A549 (cell line): Measurements from ENCODE around the gene FNIP1. TPM values are rescaled to one million over a fixed set of nuclear protein-coding genes. Genes with fewer than 3 reads are reported as not detected.
"Not testable (repeated sequence)": the region's sequence is repeated elsewhere in the genome, so short reads cannot be mapped to it uniquely, and the experiment has no call there.

Experiments used
- ATAC-seq, 2 experiments: fragments of 200-7000 bp in 1 of 2; fragments of >200 bp in 1 of 2; cut with Nextera tagmentation in 1 of 2; cut with Tn5 transposase in 1 of 2; 3 replicates each; pipeline versions ENCODE4 v1.8.0 to v1.9.1; 2018 to 2020; ENCODE audit warnings: mild to moderate bottlenecking in 1 of 2, moderate library complexity in 1 of 2
- CTCF ChIA-PET: fragments of 300-600 bp; sonication (Branson Sonifier 250); formaldehyde crosslinking; extraction: SDS; loops from one replicate; lab custom pipeline; 2021; ENCODE audit warnings: antibody characterized with exemption, inconsistent platforms; lab: Yijun Ruan, JAX
- POLR2A ChIA-PET: fragments of 350-600 bp; formaldehyde crosslinking; extraction: SDS; loops from one replicate; lab custom pipeline; 2021; ENCODE audit warnings: antibody characterized with exemption, inconsistent platforms; lab: Yijun Ruan, JAX
- DNase-seq, 2 experiments: peaks; one replicate each; pipeline versions ENCODE4 v3.0.0 to v3.0.0-alpha.2; 2011 to 2016; ENCODE audit warnings: low read depth in 1 of 2, low spot score in 1 of 2
- FAIRE-seq: peaks from 2 replicates; lab custom pipeline; 2011; peaks lifted over from hg19 to GRCh38; lab: Jason Lieb, UNC
- H3K27ac ChIP-seq, 2 experiments: fragments of >200 bp; sonication (Bioruptor Twin); formaldehyde crosslinking; 3 replicates each; pipeline ENCODE4 v1.5.1; 2016 to 2017
- H3K4me1 ChIP-seq: fragments of >200 bp; sonication (Bioruptor Twin); formaldehyde crosslinking; 3 replicates; pipeline ENCODE4 v1.6.1; 2016
- H3K4me2 ChIP-seq: fragments of >200 bp; sonication (Bioruptor Twin); formaldehyde crosslinking; 3 replicates; pipeline ENCODE4 v1.6.1; 2016
- H3K4me3 ChIP-seq: fragments of >200 bp; sonication (Bioruptor Twin); formaldehyde crosslinking; 3 replicates; pipeline ENCODE4 v1.5.1; 2016
- H3K9me3 ChIP-seq: fragments of >200 bp; sonication (Bioruptor Twin); formaldehyde crosslinking; 3 replicates; pipeline ENCODE4 v1.6.1; 2016
- BCL3 ChIP-seq: fragments of >200 bp; sonication (Bioruptor Twin); formaldehyde crosslinking; IDR thresholded peaks from 3 replicates; pipeline ENCODE4 v1.6.1; 2016
- CBX8 ChIP-seq: fragments of 200-600 bp; sonication (generic); IDR thresholded peaks from 2 replicates; pipeline ENCODE4 v1.6.1; 2016
- CTCF ChIP-seq: fragments of >200 bp; sonication (Bioruptor Twin); formaldehyde crosslinking; IDR thresholded peaks from 3 replicates; pipeline ENCODE4 v1.5.1; 2016
- ESRRA ChIP-seq: fragments of 150-350 bp; IDR thresholded peaks from 2 replicates; pipeline ENCODE4 v1.6.1; 2014; ENCODE audit warnings: mild to moderate bottlenecking, low read length, borderline replicate concordance
- FOSB ChIP-seq: fragments of 250-450 bp; sonication (Bioruptor Pico); IDR thresholded peaks from 2 replicates; pipeline ENCODE4 v1.5.0; 2020; ENCODE audit warnings: mild to moderate bottlenecking, moderate library complexity
- FOXS1 ChIP-seq: fragments of 250-450 bp; sonication (Bioruptor Pico); IDR thresholded peaks from 2 replicates; pipeline ENCODE4 v1.5.0; 2020; ENCODE audit warnings: mild to moderate bottlenecking, moderate library complexity
- HEYL ChIP-seq: fragments of 250-450 bp; sonication (Bioruptor Pico); IDR thresholded peaks from 2 replicates; pipeline ENCODE4 v1.8.0; 2021; ENCODE audit warnings: mild to moderate bottlenecking, moderate library complexity
- HOXA7 ChIP-seq: fragments of 250-450 bp; sonication (Bioruptor Pico); IDR thresholded peaks from 2 replicates; pipeline ENCODE4 v1.5.0; 2020; ENCODE audit warnings: mild to moderate bottlenecking, moderate library complexity
- HOXB13 ChIP-seq: fragments of 250-450 bp; sonication (Bioruptor Pico); IDR thresholded peaks from 2 replicates; pipeline ENCODE4 v1.5.0; 2020; ENCODE audit warnings: low read depth, mild to moderate bottlenecking, moderate library complexity
- KDM1A ChIP-seq: fragments of 200-600 bp; sonication (generic); IDR thresholded peaks from 2 replicates; pipeline ENCODE4 v1.6.1; 2016; ENCODE audit warnings: low read depth, mild to moderate bottlenecking
- KDM5A ChIP-seq: fragments of 200-600 bp; sonication (generic); IDR thresholded peaks from 2 replicates; pipeline ENCODE4 v1.6.1; 2016; ENCODE audit warnings: antibody characterized with exemption, mild to moderate bottlenecking
- MAZ ChIP-seq: fragments of 150-350 bp; IDR thresholded peaks from 2 replicates; pipeline ENCODE4 v1.6.1; 2014; ENCODE audit warnings: antibody characterized with exemption, low read depth, low read length, borderline replicate concordance
- MYC ChIP-seq: IDR thresholded peaks from 2 replicates; pipeline ENCODE4 v1.6.1; 2012; ENCODE audit warnings: mild to moderate bottlenecking, inconsistent platforms, low read length, improper control_type of control experiment, borderline replicate concordance
- PBX3 ChIP-seq: IDR thresholded peaks from 2 replicates; pipeline ENCODE4 v1.6.1; 2012
- PHF8 ChIP-seq: fragments of 200-600 bp; sonication (generic); IDR thresholded peaks from 2 replicates; pipeline ENCODE4 v1.6.1; 2016; ENCODE audit warnings: low read depth, mild to moderate bottlenecking, antibody characterized with exemption, moderate library complexity, borderline replicate concordance
- POLR2A ChIP-seq: IDR thresholded peaks from 2 replicates; pipeline ENCODE4 v1.6.1; 2012; ENCODE audit warnings: mild to moderate bottlenecking, low read length
- RNF2 ChIP-seq: fragments of 200-600 bp; sonication (generic); IDR thresholded peaks from 2 replicates; pipeline ENCODE4 v1.6.1; 2016; ENCODE audit warnings: low read depth, mild to moderate bottlenecking, antibody characterized with exemption, moderate library complexity, borderline replicate concordance
- SREBF2 ChIP-seq: fragments of 450-650 bp; IDR thresholded peaks from 2 replicates; pipeline ENCODE4 v1.6.1; 2014; ENCODE audit warnings: mild to moderate bottlenecking, moderate library complexity
- TFCP2L1 ChIP-seq: fragments of 250-450 bp; sonication (Bioruptor Pico); IDR thresholded peaks from 2 replicates; pipeline ENCODE4 v1.5.0; 2021; ENCODE audit warnings: mild to moderate bottlenecking
- ZC3H11A ChIP-seq: fragments of 450-650 bp; IDR thresholded peaks from 2 replicates; pipeline ENCODE4 v1.6.1; 2014; ENCODE audit warnings: antibody characterized with exemption, mild to moderate bottlenecking
- ZFP36 ChIP-seq: fragments of 450-650 bp; IDR thresholded peaks from 2 replicates; pipeline ENCODE4 v1.6.1; 2014; ENCODE audit warnings: borderline replicate concordance; ENCODE audit not compliant: partially characterized antibody
- ZNF302 ChIP-seq: fragments of 250-450 bp; sonication (Bioruptor Pico); IDR thresholded peaks from 2 replicates; pipeline ENCODE4 v1.9.0; 2021; ENCODE audit warnings: inconsistent platforms, mild to moderate bottlenecking, moderate library complexity
- WGBS: methylation state at CpG from one replicate; pipeline ENCODE4 v1.1.6; 2017; ENCODE audit errors: missing lambda C conversion rate; 5-methylcytosine and 5-hydroxymethylcytosine counted together
- polyA plus RNA-seq, 4 experiments: library from polyadenylated mRNA; depleted of rRNA in 3 of 4; stranded (reverse); fragments of >200 nt; fragmentation: RNase III in 1 of 4; extraction: RNeasy Plus Mini Kit Qiagen cat#74134 plus additional on column Dnase treatment in 1 of 4; gene quantifications; 2 replicates in 3 of 4; 3 replicates in 1 of 4; pipeline ENCODE4 v1.2.3, GENCODE V29; 2011 to 2017

The FNIP1 gene
- polyA plus RNA-seq, 2 of the 4 experiments (the other 2 are of a cell fraction), result 7.5 to 9.6 TPM

GRCh38 chr5:131783874-131784273 lies 12.9 kb downstream of the FNIP1 start:
- no peaks in the 10 kb centered on the region for H3K4me1 ChIP-seq
- no peak overlapping the region for H3K4me2 ChIP-seq
- POLR2A ChIA-PET, result no interaction called here
- no peaks in the 10 kb centered on the region for H3K9me3 ChIP-seq
- no peak for ATAC-seq
- CTCF ChIA-PET, result interaction anchor here (0.6 to 0.9 kb wide), 2 partner anchors 16 to 23 kb away, joined by 3 read pairs; no protein-coding TSS in a partner anchor
- no peak overlapping the region for H3K4me3 ChIP-seq
- no peak for FAIRE-seq
- no peak for TF ChIP-seq MYC
- no peak for TF ChIP-seq PBX3
- no peak for TF ChIP-seq HOXB13
- TF ChIP-seq, all 56 proteins: peak for 0
- WGBS, result 90% methylated on average over 1 of the region's 1 CpG
- no peak overlapping the region for H3K27ac ChIP-seq
- no peak for DNase-seq

- 97% methylated on average over 1 of the region's 1 CpG for WGBS
- Histone ChIP-seq H3K4me3 (no peak overlapping the region), H3K4me2 (no peak overlapping the region), H3K4me1 (no peaks in the 10 kb centered on the region), H3K27ac (no peak overlapping the region), H3K9me3 (no peaks in the 10 kb centered on the region)
- TF ChIP-seq HOXA7 (CRISPR knock-in tag) (no peak), PBX3 (no peak), SREBF2 (no peak), BCL3 (no peak), FOXS1 (no peak), CBX8 (no peak), ZC3H11A (no peak), RNF2 (no peak), CTCF (no peak), FOSB (CRISPR knock-in tag) (no peak), HEYL (CRISPR knock-in tag) (no peak), POLR2A (no peak), ZFP36 (no peak), PHF8 (no peak), KDM1A (no peak), ESRRA (no peak), KDM5A (no peak)
- POLR2A ChIA-PET, result interaction anchor here (0.7 kb wide), 1 partner anchor 8 kb away, joined by 4 read pairs; no protein-coding TSS in a partner anchor
- no peak for FAIRE-seq
- CTCF ChIA-PET, result interaction anchor here (0.6 kb wide), 1 partner anchor 22 kb away, joined by 3 read pairs; no protein-coding TSS in a partner anchor
- no peak for ATAC-seq
- DNase-seq, result no peak
Measured at GRCh38 chr5:131783357-131783756, 13.5 kb downstream of the FNIP1 start.

GRCh38 chr5:131782717-131783116 lies 14.1 kb downstream of the FNIP1 start:
- ChIA-PET POLR2A (interaction anchor here (0.7 kb wide), 1 partner anchor 7 kb away, joined by 4 read pairs; no protein-coding TSS in a partner anchor), CTCF (no interaction called here)
- H3K9me3 ChIP-seq, result no peaks in the 10 kb centered on the region
- H3K4me1 ChIP-seq, result no peaks in the 10 kb centered on the region
- H3K27ac ChIP-seq, result no peak overlapping the region
- H3K4me3 ChIP-seq, result no peak overlapping the region
- DNase-seq (no peak), FAIRE-seq (no peak), ATAC-seq (no peak)
- no peak overlapping the region for H3K4me2 ChIP-seq
- 96% methylated on average over 11 of the region's 11 CpGs for WGBS
- no peak for TF ChIP-seq MYC
- TF ChIP-seq HEYL (CRISPR knock-in tag), result no peak
- no peak for TF ChIP-seq MAZ
- TF ChIP-seq ZNF302 (CRISPR knock-in tag), result no peak
- no peak for TF ChIP-seq HOXB13
- no peak for TF ChIP-seq TFCP2L1 (CRISPR knock-in tag)

- ATAC-seq, result not testable (repeated sequence)
Measured at GRCh38 chr5:131778141-131778540, 18.7 kb downstream of the FNIP1 start.

More at GRCh38 chr5:131778141-131778540, 18.7 kb downstream of the FNIP1 start:
- FAIRE-seq, POLR2A ChIA-PET, H3K4me3 ChIP-seq, H3K4me2 ChIP-seq, CTCF ChIA-PET, DNase-seq, H3K27ac ChIP-seq, H3K9me3 ChIP-seq: not testable (repeated sequence)
- WGBS, result 0% methylated on average over 1 of the region's 1 CpG
- peaks cover 39% of the 10 kb centered on the region; the same call in 2 of the 3 replicates for H3K4me1 ChIP-seq
